GM18499 (cell line): ENCODE results near the gene ABL1.

Experiments
- ATAC-seq: cut with Tn5 transposase; IDR thresholded peaks from one replicate; pipeline ENCODE4 v1.9.1; 2021; ENCODE audit warnings: moderate number of reproducible peaks; ENCODE audit not compliant: insufficient read depth, unreplicated experiment

The ABL1 gene

DNA sequence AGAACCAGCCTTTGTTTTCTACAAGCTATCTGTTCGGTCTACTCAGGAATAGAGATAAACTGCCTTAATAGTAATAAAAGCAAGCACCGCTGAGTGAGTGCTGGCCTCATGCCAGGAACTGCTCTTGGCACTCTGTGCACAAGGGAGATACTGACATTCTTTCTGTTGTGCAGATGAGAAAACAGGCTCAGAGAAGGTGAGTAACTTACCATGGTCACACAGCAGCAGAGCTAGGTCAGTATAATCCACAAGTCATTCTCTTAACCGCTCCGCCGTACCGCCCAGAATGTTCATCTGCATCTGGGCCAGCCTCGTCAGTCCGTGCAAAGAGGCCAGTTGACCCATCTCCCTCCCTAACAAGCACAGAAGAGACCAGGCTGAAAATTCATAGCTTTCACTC, 34.2 kb downstream of the ABL1 start:
- ATAC-seq = no peak

- no peak for ATAC-seq
These were observed 35.7 kb downstream of the ABL1 start for GRCh38 chr9:130870491-130871381.

GRCh38 chr9:130871395-130872062, 36.5 kb downstream of the ABL1 start:
- ATAC-seq = no peak

DNA sequence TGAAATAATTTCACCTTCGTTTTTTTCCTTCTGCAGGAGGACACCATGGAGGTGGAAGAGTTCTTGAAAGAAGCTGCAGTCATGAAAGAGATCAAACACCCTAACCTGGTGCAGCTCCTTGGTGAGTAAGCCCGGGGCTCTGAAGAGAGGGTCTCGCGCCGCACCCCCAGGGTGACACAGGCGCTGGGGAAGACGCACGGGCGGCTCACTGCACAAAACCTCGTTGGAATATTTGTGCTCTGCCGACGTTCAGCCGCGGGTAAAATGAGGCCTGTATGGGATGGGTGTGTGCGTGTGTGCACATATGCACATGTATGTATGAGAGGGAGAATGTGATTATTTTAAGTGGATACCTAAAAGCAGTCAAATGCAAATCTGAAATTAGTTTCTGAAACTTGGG, 37.0 kb downstream of the ABL1 start:
- ATAC-seq = no peak

DNA sequence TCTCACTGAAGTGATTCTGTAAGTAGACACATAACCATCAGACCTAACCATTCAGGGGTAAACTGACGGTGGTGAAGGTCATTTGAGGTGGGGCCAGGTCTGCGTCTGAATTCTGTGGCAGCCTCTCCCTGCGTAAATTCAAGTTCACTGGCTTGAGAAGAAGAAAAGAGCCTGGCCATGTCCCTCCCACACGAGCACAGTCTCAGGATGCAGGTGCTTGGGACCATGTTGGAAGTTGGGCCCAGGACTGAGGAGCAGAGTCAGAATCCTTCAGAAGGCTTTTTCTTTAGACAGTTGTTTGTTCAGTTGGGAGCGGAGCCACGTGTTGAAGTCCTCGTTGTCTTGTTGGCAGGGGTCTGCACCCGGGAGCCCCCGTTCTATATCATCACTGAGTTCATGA, 37.5 kb downstream of the ABL1 start:
- no peak for ATAC-seq

GRCh38 chr9:130872912-130873503, 38.0 kb downstream of the ABL1 start:
- ATAC-seq = no peak

DNA sequence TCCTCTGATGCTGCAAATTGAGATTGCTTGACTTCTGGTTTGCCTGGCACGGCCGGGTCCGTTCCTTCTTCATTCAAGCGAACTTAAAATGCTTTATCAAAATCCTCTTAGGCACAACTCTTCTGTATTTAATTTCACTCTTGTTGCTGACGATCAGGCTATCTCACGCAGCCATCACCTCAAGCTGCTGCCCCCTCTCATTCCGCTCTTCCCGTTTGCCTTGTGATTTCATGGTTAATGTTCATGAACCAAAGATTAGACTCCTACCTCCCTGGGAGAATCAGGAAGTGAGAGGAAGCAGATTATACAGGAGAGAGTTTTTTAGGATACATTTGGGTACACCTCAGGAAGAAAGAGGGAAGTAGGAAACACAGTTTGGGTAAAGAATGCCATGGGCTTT, 38.9 kb downstream of the ABL1 start:
- ATAC-seq = no peak

DNA sequence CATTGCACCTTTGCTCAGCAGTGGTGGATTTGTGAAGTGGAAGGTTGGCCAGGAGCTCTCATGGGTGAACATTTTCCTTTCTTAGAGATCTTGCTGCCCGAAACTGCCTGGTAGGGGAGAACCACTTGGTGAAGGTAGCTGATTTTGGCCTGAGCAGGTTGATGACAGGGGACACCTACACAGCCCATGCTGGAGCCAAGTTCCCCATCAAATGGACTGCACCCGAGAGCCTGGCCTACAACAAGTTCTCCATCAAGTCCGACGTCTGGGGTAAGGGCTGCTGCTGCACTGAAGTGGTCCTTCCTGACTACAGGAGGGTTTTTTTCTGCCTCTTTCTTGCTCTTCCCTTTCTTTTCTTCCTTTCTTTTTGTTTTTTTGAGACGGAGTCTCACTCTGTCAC, 39.7 kb downstream of the ABL1 start:
- no peak for ATAC-seq

GRCh38 chr9:130877300-130877699, 42.2 kb downstream of the ABL1 start:
- no peak for ATAC-seq

DNA sequence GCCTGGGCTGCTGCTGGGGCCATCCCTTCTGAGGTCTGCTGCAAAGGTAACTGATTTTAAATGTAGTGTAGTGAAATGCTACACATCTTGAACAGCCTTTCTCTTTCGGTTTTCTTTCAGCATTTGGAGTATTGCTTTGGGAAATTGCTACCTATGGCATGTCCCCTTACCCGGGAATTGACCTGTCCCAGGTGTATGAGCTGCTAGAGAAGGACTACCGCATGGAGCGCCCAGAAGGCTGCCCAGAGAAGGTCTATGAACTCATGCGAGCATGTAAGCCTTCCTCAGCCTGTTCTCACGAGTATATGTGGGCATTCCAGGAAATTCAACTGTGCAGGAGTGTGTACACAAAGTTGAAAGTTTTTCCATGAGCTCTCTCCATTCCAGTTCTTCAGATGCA, 43.2 kb downstream of the ABL1 start:
- no peak for ATAC-seq

- no peak for ATAC-seq
These were observed 44.9 kb downstream of the ABL1 start for GRCh38 chr9:130879863-130880411.

- no peak for ATAC-seq
These were observed 45.7 kb downstream of the ABL1 start for GRCh38 chr9:130880599-130881220.

DNA sequence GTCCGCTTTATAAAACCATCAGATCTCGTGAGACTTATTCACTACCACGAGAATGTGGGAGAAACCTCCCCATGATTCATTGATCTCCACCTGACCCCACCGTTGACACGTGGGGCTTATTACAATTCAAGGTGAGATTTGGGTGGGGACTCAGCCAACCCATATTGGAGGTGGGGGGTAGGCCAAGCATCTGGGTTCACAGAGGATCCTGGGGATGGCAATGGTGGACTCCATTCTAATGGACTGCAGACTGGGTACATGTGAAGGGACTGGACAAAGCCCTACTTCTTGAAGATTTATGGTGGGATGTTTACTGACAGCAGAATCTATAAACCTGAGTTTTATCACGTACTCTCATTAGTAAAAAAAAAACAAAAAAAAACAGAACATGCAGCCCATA, 46.5 kb downstream of the ABL1 start:
- no peak for ATAC-seq

DNA sequence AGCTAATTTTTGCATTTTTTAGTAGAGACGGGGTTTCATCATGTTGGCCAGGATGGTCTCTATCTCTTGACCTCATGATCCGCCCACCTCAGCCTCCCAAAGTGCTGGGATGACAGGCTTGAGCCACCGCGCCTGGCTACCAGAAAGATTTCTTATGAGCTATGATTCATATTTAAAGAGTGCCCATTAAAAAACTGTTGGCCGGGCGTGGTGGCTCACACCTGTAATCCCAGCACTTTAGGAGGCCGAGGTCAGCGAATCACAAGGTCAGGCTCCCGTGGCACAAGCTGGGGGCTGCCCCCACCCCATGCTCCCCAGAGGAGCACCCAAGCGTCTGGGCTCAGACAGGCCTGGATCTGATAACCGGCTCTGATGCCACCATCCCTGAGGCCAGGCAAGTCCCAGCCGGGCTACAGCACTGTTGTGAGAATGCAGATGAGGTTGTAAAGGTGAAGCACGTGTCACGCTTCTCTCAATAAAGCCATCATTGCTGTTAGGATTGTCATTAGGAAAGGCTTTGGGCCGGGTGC, 47.7 kb downstream of the ABL1 start:
- ATAC-seq = no peak

- no peak for ATAC-seq
These were observed 48.4 kb downstream of the ABL1 start for GRCh38 chr9:130883479-130883878.

- no peak for ATAC-seq
These were observed 49.1 kb downstream of the ABL1 start for GRCh38 chr9:130884111-130884531.

DNA sequence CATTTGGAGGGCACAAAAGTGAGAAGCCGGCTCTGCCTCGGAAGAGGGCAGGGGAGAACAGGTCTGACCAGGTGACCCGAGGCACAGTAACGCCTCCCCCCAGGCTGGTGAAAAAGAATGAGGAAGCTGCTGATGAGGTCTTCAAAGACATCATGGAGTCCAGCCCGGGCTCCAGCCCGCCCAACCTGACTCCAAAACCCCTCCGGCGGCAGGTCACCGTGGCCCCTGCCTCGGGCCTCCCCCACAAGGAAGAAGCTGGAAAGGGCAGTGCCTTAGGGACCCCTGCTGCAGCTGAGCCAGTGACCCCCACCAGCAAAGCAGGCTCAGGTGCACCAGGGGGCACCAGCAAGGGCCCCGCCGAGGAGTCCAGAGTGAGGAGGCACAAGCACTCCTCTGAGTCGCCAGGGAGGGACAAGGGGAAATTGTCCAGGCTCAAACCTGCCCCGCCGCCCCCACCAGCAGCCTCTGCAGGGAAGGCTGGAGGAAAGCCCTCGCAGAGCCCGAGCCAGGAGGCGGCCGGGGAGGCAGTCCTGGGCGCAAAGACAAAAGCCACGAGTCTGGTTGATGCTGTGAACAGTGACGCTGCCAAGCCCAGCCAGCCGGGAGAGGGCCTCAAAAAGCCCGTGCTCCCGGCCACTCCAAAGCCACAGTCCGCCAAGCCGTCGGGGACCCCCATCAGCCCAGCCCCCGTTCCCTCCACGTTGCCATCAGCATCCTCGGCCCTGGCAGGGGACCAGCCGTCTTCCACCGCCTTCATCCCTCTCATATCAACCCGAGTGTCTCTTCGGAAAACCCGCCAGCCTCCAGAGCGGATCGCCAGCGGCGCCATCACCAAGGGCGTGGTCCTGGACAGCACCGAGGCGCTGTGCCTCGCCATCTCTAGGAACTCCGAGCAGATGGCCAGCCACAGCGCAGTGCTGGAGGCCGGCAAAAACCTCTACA, 49.8 kb downstream of the ABL1 start:
- no peak for ATAC-seq

DNA sequence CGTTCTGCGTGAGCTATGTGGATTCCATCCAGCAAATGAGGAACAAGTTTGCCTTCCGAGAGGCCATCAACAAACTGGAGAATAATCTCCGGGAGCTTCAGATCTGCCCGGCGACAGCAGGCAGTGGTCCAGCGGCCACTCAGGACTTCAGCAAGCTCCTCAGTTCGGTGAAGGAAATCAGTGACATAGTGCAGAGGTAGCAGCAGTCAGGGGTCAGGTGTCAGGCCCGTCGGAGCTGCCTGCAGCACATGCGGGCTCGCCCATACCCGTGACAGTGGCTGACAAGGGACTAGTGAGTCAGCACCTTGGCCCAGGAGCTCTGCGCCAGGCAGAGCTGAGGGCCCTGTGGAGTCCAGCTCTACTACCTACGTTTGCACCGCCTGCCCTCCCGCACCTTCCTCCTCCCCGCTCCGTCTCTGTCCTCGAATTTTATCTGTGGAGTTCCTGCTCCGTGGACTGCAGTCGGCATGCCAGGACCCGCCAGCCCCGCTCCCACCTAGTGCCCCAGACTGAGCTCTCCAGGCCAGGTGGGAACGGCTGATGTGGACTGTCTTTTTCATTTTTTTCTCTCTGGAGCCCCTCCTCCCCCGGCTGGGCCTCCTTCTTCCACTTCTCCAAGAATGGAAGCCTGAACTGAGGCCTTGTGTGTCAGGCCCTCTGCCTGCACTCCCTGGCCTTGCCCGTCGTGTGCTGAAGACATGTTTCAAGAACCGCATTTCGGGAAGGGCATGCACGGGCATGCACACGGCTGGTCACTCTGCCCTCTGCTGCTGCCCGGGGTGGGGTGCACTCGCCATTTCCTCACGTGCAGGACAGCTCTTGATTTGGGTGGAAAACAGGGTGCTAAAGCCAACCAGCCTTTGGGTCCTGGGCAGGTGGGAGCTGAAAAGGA, 50.7 kb downstream of the ABL1 start:
- ATAC-seq = no peak
